GM12864 (cell line): ENCODE measurements around the gene FLYWCH1.

Experiments used
- DNase-seq: peaks from one replicate; pipeline ENCODE4 v3.0.0-alpha.2; 2011; ENCODE audit warnings: low read depth
- H3K4me3 ChIP-seq: 2 replicates; pipeline ENCODE4 v1.5.1; 2011; ENCODE audit warnings: mild to moderate bottlenecking, low read depth, low read length, control low read depth
- TF ChIP-seq, protein P1 (sequence below): IDR thresholded peaks from 2 replicates; pipeline ENCODE4 v1.5.1; 2011; ENCODE audit warnings: low read depth, mild to moderate bottlenecking, moderate library complexity, low read length, control low read depth, inconsistent platforms; ENCODE audit errors: missing control alignments

FLYWCH1 gene

GRCh38 chr16:2985462-2985861 is 73.7 kb downstream of the FLYWCH1 start:
- no peak for DNase-seq
- TF ChIP-seq, protein P1, sequence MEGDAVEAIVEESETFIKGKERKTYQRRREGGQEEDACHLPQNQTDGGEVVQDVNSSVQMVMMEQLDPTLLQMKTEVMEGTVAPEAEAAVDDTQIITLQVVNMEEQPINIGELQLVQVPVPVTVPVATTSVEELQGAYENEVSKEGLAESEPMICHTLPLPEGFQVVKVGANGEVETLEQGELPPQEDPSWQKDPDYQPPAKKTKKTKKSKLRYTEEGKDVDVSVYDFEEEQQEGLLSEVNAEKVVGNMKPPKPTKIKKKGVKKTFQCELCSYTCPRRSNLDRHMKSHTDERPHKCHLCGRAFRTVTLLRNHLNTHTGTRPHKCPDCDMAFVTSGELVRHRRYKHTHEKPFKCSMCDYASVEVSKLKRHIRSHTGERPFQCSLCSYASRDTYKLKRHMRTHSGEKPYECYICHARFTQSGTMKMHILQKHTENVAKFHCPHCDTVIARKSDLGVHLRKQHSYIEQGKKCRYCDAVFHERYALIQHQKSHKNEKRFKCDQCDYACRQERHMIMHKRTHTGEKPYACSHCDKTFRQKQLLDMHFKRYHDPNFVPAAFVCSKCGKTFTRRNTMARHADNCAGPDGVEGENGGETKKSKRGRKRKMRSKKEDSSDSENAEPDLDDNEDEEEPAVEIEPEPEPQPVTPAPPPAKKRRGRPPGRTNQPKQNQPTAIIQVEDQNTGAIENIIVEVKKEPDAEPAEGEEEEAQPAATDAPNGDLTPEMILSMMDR: no peak
- no peak overlapping the region for H3K4me3 ChIP-seq

GRCh38 chr16:2985893-2986355 is 74.2 kb downstream of the FLYWCH1 start:
- H3K4me3 ChIP-seq: no peak overlapping the region
- TF ChIP-seq, protein P1: no peak
- no peak for DNase-seq

GRCh38 chr16:2986623-2987188 is 75.0 kb downstream of the FLYWCH1 start:
- H3K4me3 ChIP-seq: no peak overlapping the region
- TF ChIP-seq, protein P1: no peak
- no peak for DNase-seq

DNA sequence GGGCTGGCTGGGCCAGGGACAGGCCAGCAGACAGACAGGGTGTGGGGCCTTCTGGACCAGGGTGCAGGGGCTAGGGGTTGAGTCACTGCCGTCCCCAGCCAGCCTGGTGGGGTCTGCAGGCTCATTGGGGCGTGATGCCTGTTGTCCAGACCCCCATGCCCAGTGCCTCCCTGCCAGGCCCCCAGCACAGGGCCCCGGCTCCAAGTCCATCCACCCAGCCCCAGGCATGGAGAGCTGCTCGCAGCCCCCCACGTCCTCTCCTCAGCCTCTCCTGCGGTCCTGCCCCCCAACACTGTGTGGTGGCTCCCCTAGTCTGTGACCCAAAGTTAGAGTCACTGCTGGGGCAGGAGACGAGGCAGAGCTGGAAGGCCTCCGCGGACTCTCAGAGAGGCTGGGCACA is 75.6 kb downstream of the FLYWCH1 start:
- TF ChIP-seq, protein P1: no peak
- no peak overlapping the region for H3K4me3 ChIP-seq
- no peak for DNase-seq

DNA sequence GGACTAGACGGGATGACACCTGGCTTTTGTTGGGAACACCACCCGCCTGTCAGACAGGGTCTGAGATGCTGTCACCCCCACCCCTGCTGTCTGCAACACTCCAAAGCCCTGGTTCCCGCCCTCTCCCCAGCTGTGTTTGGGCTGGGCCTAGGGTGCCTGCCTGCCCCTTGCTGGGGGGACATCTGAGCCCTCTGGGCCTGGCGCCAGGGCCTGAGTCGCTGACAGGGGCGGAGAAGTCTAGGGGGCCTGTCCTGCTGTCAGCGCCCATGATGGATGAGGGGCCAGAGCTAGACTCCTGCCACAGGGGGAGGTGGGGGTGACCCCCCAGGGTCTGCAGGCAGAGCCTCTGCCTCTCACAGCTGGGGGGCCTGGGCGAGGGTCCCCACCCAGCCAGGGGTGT is 76.1 kb downstream of the FLYWCH1 start:
- DNase-seq: no peak
- TF ChIP-seq, protein P1: no peak
- H3K4me3 ChIP-seq: no peak overlapping the region

- no peak for DNase-seq
- TF ChIP-seq, protein P1: no peak
- H3K4me3 ChIP-seq: no peak overlapping the region
Measured at GRCh38 chr16:2988590-2989099, 76.9 kb downstream of the FLYWCH1 start.

- TF ChIP-seq, protein P1: no peak
- no peak for DNase-seq
- H3K4me3 ChIP-seq: no peak overlapping the region
Measured at GRCh38 chr16:2990891-2991290, 79.2 kb downstream of the FLYWCH1 start.
